Measurements from ENCODE around the gene APOBEC3C.
"Not testable (repeated sequence)": the region's sequence is repeated elsewhere in the genome, so short reads cannot be mapped to it uniquely, and the experiment has no call there.

The APOBEC3C gene

DNA sequence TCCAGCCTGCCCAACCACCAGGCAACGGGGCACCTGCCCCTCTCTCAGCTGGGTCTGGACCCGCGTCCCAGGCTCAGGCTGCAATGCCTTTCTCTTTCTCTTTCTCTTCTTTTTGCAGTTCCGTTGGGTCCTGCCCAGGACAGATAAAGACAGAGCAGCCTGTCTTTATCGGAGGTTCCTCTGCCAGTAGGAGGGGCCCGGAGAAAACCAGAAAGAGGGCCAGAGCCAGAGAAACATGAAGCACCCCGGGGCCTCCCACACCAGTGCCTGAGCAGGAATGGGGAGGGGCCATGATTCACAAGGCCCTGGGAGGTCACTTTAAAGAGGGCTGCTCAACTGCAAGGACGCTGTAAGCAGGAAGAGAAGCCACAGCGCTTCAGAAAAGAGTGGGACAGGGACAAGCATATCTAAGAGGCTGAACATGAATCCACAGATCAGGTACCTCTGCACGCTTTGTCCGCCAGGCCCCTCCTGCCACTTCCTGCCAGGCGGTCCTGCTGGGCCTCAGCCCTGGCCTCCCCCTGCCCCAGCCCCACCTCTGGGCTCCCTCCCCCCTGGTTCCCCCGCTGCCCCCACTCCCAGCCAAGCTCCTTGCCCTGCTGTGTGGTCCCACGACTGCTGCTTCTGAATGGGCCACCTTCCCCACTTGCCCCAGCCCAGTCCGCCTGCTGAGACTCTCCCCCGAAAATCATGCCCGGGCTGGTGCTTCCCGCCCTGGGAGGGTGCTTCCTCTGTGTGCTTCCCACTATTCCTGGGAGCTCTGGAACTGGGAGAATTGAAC is at the start of gene APOBEC3C:
APOBEC3C (plus strand) TSS at position 316 of the 781 bp plus-strand sequence; CDS start at position 422, 106 bp downstream.
- peak; percentile 94 for FAIRE-seq

DNA sequence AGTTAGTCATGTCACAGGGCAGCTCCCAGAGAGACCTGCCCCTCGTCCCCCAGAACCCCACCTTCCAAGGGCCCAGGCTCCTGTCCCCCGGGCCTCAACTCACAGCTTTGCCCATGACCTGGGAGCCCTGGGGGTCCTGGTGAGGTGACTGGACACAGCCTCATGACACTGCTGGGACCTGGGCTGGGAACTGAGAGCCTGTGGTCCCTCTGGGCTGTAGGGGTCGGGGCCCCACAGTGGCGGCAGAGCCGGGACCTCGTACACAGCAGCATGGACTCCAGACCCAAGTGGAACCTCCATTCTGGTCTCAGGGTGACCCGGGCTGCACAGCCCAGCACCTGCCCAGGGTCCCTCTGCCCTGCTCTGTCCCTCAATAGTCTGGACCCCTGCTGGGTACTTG is 49.8 kb upstream of the APOBEC3C start:
- FAIRE-seq, result no peak

DNA sequence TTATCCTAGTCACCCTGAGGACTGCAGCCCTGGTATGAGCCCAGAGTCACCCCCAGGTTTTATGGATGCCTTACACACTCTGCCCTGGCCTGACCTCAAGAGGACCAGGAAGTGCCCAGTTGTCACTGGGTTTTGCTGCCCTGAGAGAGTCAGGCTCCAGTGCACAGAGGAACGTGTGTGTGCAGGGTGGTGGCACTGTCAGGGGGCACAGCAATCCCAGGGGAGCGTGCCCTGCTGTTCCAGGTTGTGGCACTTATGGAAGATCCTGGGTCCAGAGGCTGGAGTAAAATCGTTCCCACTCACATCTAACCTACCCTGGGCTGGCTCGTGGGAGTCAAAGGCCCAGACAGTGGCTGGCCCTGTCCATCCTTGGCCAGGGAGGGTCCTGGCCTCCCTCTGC is 49.1 kb upstream of the APOBEC3C start:
- FAIRE-seq, result no peak

DNA sequence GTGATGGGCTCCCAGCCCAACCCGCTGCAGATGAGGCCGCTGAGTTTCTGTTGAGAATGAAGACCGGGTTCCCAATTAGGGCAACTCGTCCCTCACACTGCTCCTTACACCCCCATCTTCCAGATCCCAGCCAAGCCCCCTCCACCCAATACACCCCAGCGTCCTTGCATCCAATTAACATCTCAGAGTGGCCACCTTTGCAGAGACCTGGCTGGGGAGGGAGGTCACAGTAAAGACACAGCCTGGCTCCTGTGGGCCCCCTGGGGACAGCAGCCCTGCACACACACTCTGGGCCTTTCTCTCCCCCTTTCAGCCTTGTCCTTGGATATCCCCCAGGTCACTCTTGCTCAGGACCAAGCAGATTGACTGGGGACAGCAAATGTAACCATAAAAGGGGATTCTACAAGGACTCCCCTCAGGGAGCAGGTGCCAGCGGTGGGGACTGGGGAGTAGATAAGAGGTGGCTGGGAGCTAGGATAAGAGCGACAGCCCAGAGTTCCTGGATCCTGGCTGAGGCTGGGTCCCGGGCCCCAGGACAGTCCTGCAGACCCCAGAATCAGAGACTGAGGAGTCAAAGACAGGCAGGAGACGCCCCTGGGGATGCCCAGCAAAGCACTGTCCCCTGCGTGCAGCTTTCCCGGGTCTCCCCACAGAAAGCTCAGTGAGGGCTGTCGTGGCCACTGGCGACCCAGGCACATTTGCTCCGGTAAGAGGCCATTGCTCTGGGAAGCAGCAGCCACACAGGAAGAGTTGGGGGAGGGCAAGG is 48.3 kb upstream of the APOBEC3C start:
- no peak for FAIRE-seq

DNA sequence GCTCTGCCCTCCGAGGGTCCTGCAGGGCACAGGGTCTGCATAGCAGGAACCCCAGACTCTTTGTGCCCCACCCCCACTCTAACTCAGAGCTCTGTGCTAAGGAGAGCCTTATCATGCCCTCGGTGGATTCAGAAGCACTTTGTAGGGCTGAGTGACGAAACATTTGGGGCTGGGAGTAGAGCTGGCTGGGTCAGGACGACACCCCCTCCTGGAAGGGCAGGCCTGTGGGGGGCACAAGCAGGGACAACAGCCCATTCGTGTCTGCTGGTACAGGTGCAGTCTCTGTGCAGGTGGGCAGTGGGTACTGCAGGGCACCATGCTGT is 47.7 kb upstream of the APOBEC3C start:
- FAIRE-seq, result no peak

DNA sequence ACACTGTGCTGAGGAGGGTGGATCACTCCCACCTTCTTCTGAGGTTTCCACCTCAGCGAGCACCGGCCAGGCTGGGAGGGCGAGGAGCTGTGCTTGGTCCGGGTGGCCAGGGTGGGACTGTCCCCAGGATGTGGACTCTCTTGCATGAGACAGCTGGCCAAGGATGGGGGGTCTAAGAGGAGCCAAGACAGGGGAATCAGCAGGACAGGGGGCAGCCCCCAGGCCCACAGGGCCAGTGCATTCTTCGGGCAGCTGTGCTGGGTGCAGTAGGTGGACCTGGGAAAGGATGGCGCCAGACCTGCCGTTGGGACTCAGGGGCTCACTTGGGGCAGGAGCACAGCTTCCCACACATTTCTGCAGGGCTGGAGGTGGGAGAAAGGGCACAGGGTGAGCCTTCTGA is 47.1 kb upstream of the APOBEC3C start:
- FAIRE-seq, result no peak

GRCh38 chr22:38967451-38968450 is 46.3 kb upstream of the APOBEC3C start:
- FAIRE-seq, result no peak

DNA sequence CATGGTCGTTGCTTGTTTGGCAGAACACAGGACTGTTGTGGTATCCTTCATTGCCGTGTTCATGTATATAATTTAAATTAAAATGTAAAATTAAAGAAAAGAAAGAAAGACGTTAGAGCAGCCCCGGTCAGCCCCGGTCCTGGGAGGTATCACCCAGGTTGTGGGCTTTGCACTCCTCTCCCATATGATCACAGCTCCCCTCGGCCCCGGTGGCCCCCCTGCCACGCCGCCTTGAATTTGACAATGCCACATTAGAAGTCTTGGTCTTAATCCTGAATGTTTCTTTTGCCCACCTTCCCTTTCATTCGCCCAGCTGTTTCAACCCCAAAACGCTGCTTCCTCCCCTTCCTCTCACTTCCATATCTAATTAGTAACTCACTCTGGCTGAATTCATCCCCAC is 45.3 kb upstream of the APOBEC3C start:
- no peak for FAIRE-seq

DNA sequence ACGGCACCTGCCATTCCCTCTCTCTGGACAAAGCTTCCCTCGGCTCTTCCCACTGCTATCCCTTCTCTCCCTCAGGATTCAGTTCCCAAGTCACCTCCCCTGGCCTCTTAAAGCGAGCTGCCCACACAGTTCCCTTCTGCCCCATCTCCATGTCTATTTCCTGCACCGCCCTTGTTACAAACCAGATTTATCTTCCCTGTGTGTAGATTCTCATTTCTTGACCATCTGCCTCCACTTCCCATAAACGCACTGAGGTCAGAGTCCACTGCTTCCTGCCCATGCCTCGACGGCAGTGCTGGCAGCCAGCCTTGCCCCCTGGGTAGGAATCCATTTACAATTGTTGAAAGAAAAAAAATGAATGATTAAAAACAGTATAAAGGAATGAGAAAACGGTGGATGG is 43.5 kb upstream of the APOBEC3C start:
- FAIRE-seq, result no peak

DNA sequence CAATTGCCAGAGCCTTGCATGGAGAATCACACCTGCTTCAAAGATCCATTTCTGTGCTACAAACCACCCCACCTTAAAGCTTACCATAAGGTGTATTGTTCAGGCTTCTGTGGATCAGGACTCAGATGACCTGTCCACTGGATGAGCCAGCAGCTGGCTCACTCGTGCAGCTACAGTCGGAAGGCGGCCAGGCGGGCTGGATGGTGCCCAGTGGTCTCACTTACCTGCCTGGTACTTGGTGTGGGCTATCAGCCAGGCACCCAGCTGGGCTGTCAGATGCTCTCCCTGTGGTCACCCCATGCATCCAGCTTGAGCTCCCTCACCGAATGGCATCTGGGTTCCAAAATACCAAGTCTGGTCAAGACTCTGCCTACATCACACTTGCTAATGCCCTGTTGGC is 42.9 kb upstream of the APOBEC3C start:
- FAIRE-seq, result no peak

DNA sequence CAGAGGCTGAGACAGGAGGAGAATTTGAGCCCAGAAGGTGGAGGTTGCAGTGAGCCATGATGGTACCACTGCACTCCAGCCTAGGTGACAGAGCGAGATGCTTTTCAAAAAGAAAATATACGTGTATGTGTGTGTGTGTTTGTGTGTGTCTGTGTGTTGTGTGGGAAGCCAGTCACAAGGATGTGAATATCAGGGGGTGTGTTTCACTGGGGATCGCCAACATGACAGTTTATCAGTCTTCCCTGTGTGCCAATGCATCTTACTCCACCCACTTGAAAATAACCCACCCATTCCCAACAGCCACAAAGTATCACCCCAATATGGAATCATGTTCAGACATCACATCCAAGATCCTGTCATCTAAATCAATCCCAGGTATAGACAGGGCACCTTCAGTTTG is 42.3 kb upstream of the APOBEC3C start:
- FAIRE-seq, result no peak

- FAIRE-seq, result no peak
Measured at GRCh38 chr22:38972558-38972957, 41.5 kb upstream of the APOBEC3C start.

GRCh38 chr22:38973289-38974169 is 40.5 kb upstream of the APOBEC3C start:
- no peak for FAIRE-seq

DNA sequence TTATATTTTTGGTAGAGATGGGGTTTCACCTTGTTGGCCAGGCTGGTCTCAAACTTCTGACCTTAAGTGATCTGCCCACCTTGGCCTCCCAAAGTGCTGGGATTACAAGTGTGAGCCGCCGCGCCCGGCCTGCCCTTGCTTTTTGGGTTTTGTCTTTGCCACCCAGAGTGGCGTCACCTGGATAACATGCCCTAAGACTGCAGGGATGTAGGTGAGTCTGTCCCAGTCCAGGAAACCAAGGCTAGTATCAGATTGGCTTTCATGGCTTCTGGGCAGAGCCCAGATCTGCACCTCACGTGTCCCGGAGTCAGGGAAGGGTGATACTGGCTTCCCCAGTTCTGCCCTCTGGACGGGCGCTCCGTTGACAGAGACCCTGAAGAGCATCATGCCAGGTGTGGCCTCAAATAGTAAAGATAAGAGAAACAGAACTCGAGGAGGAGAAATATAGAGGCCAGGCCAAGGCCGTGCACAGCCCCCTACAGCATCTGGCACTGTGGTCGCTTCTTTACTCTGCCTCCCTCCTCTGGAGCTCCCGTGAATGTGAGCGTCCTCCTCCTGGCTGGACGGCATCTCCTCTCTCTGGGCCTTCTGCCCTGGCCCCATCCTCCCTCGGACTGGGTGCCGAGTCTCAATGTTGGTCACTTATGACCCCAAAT is 39.8 kb upstream of the APOBEC3C start:
- FAIRE-seq, result no peak

GRCh38 chr22:38974826-38975175 is 39.3 kb upstream of the APOBEC3C start:
- FAIRE-seq, result no peak

GRCh38 chr22:38977289-38977688 is 36.8 kb upstream of the APOBEC3C start:
- not testable (repeated sequence) for FAIRE-seq

DNA sequence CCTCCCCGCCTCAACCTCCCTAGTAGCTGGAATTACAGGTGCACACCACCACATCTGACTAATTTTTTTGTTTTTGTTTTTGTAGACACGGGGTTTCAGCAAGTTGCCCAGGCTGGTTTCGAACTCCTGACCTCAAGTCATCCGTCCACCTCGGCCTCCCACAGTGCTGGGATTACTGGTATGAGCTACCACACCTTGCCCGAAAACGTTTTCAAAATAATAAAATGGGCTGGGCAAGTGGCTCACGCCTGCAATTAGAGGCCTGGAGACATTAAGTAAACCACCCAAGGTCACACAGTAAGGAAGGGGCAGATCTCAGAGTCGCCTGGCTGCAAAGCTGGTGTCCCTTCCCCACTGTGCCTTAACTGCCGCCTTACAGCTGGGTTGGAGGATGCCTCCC is 33.5 kb upstream of the APOBEC3C start:
- FAIRE-seq, result not testable (repeated sequence)

- FAIRE-seq, result no peak
Measured at GRCh38 chr22:38981005-38981991, 32.8 kb upstream of the APOBEC3C start.

DNA sequence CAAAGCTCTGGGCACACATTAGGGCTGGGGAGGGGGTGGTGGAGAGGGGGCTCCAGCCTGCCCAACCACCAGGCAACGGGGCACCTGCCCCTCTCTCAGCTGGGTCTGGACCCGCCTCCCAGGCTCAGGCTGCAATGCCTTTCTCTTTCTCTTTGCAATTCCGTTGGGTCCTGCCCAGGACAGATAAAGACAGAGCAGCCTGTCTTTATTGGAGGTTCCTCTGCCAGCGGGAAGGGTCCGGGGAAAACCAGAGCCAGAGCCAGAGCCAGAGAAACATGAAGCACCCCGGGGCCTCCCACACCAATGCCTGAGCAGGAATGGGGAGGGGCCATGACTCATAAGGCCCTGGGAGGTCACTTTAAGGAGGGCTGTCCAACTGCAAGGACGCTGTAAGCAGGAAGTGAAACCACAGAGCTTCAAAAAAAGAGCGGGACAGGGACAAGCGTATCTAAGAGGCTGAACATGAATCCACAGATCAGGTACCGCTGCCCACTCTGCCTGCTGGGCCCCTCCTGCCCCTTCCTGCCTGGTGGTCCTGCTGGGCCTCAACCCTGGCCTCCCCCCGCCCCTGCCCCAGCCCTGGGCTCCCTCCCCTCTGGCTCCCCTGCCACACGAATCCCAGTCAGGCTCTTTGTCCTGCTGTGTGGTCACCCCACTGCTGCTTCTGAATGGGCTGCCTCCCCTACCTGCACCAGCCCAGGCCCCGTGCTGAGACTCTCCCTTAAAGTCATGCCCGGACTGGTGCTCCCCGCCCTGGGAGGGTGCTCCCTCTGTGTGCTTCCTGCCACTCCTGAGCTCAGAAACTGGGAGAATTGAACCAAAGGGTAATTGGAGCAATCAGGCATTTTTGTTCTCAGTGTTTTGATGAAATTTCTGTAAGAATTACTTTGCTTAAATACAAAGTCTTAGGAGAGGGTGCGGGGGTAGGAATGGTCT is 31.8 kb upstream of the APOBEC3C start, which contains the start of gene APOBEC3B:
APOBEC3B (plus strand) TSS at position 356 of the 936 bp plus-strand sequence; CDS start at position 463, 107 bp downstream.
- peak; percentile 86 for FAIRE-seq

All from endometrium (tissue), 2 donors.